ENCODE data around the gene ERGIC1. TPM values are rescaled to one million over a fixed set of nuclear protein-coding genes. Genes with fewer than 3 reads are reported as not detected.

The ERGIC1 gene
- total and polyA plus RNA-seq, 2 of the 13 experiments (the other 11 are each of a cell fraction or from before 2014, with no cell fraction given): 78.5 to 184 TPM

DNA sequence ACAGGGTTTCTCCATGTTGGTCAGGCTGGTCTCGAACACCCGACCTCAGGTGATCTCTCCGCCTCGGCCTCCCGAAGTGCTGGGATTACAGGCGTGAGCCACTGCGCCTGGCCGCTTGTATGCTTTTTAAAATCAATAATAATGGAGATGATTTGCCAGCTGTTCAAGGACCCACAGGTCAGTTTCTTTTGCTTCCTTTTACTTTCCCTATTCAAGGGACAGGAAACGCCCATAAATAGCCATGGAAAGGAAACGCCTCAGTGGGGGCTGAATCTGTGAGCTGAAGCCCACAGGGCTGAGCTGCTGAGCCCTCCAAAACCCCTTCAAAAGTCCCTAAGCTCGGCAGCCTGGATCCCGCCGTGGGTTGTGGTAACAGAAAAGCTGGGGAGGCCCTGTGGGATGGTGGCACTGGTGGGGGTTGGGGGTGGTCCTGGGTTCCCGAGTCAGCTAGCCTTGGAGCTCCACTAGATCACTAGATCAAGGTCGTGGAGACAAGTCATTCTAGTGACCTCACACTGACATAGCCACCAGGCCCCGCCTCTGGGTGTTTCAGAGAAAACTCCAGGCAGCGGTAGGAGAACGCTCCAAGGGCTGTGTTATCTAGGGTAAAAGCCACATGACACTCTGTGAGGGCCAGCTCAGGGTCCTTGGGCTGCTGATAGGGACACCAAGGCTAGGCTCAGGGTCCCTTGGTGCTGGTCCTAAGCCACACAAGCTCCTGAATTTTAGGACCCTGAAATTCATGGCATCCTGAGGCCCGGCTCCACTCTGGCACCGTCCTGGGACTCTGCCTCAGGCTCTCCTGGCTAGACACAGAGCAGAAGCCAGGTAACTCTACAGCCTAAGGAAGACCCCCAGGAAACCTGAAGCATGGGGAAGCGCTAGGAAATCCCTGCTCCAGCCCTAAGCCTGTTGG lies 45.0 kb upstream of the ERGIC1 start (continued):
- TF ChIP-seq, protein P1, sequence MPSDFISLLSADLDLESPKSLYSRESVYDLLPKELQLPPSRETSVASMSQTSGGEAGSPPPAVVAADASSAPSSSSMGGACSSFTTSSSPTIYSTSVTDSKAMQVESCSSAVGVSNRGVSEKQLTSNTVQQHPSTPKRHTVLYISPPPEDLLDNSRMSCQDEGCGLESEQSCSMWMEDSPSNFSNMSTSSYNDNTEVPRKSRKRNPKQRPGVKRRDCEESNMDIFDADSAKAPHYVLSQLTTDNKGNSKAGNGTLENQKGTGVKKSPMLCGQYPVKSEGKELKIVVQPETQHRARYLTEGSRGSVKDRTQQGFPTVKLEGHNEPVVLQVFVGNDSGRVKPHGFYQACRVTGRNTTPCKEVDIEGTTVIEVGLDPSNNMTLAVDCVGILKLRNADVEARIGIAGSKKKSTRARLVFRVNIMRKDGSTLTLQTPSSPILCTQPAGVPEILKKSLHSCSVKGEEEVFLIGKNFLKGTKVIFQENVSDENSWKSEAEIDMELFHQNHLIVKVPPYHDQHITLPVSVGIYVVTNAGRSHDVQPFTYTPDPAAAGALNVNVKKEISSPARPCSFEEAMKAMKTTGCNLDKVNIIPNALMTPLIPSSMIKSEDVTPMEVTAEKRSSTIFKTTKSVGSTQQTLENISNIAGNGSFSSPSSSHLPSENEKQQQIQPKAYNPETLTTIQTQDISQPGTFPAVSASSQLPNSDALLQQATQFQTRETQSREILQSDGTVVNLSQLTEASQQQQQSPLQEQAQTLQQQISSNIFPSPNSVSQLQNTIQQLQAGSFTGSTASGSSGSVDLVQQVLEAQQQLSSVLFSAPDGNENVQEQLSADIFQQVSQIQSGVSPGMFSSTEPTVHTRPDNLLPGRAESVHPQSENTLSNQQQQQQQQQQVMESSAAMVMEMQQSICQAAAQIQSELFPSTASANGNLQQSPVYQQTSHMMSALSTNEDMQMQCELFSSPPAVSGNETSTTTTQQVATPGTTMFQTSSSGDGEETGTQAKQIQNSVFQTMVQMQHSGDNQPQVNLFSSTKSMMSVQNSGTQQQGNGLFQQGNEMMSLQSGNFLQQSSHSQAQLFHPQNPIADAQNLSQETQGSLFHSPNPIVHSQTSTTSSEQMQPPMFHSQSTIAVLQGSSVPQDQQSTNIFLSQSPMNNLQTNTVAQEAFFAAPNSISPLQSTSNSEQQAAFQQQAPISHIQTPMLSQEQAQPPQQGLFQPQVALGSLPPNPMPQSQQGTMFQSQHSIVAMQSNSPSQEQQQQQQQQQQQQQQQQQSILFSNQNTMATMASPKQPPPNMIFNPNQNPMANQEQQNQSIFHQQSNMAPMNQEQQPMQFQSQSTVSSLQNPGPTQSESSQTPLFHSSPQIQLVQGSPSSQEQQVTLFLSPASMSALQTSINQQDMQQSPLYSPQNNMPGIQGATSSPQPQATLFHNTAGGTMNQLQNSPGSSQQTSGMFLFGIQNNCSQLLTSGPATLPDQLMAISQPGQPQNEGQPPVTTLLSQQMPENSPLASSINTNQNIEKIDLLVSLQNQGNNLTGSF (CRISPR knock-in tag; IDR thresholded peaks at IDR 0.05): no peak
- no peak for TF ChIP-seq ZNF496 (CRISPR knock-in tag; IDR thresholded peaks at IDR 0.05; ENCODE audit: insufficient replicate concordance)
- TF ChIP-seq ZSCAN29 (CRISPR knock-in tag; conservative IDR thresholded peaks at IDR 0.05): 0 out of 2 replicates have a peak, but pooled peaks have one; percentile 23
- TF ChIP-seq ZBTB42 (CRISPR knock-in tag; IDR thresholded peaks at IDR 0.05): 0 out of 2 replicates have a peak, but pooled peaks have one; percentile 22
- TF ChIP-seq ETV6 (CRISPR knock-in tag; conservative IDR thresholded peaks at IDR 0.05): no peak
- no peak for TF ChIP-seq ZFP41 (CRISPR knock-in tag; IDR thresholded peaks at IDR 0.05; ENCODE audit: borderline replicate concordance)
- TF ChIP-seq, protein P2, sequence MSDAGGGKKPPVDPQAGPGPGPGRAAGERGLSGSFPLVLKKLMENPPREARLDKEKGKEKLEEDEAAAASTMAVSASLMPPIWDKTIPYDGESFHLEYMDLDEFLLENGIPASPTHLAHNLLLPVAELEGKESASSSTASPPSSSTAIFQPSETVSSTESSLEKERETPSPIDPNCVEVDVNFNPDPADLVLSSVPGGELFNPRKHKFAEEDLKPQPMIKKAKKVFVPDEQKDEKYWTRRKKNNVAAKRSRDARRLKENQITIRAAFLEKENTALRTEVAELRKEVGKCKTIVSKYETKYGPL (CRISPR knock-in tag; IDR thresholded peaks at IDR 0.05): no peak
- peak; percentile 36; the same call in 1 of the 2 replicates for TF ChIP-seq ZNF331 (CRISPR knock-in tag; IDR thresholded peaks at IDR 0.05)
- TF ChIP-seq, protein P3, sequence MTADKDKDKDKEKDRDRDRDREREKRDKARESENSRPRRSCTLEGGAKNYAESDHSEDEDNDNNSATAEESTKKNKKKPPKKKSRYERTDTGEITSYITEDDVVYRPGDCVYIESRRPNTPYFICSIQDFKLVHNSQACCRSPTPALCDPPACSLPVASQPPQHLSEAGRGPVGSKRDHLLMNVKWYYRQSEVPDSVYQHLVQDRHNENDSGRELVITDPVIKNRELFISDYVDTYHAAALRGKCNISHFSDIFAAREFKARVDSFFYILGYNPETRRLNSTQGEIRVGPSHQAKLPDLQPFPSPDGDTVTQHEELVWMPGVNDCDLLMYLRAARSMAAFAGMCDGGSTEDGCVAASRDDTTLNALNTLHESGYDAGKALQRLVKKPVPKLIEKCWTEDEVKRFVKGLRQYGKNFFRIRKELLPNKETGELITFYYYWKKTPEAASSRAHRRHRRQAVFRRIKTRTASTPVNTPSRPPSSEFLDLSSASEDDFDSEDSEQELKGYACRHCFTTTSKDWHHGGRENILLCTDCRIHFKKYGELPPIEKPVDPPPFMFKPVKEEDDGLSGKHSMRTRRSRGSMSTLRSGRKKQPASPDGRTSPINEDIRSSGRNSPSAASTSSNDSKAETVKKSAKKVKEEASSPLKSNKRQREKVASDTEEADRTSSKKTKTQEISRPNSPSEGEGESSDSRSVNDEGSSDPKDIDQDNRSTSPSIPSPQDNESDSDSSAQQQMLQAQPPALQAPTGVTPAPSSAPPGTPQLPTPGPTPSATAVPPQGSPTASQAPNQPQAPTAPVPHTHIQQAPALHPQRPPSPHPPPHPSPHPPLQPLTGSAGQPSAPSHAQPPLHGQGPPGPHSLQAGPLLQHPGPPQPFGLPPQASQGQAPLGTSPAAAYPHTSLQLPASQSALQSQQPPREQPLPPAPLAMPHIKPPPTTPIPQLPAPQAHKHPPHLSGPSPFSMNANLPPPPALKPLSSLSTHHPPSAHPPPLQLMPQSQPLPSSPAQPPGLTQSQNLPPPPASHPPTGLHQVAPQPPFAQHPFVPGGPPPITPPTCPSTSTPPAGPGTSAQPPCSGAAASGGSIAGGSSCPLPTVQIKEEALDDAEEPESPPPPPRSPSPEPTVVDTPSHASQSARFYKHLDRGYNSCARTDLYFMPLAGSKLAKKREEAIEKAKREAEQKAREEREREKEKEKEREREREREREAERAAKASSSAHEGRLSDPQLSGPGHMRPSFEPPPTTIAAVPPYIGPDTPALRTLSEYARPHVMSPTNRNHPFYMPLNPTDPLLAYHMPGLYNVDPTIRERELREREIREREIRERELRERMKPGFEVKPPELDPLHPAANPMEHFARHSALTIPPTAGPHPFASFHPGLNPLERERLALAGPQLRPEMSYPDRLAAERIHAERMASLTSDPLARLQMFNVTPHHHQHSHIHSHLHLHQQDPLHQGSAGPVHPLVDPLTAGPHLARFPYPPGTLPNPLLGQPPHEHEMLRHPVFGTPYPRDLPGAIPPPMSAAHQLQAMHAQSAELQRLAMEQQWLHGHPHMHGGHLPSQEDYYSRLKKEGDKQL (CRISPR knock-in tag; IDR thresholded peaks at IDR 0.05; ENCODE audit: low read depth): no peak
- TF ChIP-seq, protein P4, sequence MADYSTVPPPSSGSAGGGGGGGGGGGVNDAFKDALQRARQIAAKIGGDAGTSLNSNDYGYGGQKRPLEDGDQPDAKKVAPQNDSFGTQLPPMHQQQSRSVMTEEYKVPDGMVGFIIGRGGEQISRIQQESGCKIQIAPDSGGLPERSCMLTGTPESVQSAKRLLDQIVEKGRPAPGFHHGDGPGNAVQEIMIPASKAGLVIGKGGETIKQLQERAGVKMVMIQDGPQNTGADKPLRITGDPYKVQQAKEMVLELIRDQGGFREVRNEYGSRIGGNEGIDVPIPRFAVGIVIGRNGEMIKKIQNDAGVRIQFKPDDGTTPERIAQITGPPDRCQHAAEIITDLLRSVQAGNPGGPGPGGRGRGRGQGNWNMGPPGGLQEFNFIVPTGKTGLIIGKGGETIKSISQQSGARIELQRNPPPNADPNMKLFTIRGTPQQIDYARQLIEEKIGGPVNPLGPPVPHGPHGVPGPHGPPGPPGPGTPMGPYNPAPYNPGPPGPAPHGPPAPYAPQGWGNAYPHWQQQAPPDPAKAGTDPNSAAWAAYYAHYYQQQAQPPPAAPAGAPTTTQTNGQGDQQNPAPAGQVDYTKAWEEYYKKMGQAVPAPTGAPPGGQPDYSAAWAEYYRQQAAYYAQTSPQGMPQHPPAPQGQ (CRISPR knock-in tag; IDR thresholded peaks at IDR 0.05; ENCODE audit: borderline replicate concordance): no peak
- TF ChIP-seq NONO (IDR thresholded peaks at IDR 0.05): no peak
- TF ChIP-seq NONO (CRISPR knock-in tag; conservative IDR thresholded peaks at IDR 0.05): no peak
- TF ChIP-seq, protein P5, sequence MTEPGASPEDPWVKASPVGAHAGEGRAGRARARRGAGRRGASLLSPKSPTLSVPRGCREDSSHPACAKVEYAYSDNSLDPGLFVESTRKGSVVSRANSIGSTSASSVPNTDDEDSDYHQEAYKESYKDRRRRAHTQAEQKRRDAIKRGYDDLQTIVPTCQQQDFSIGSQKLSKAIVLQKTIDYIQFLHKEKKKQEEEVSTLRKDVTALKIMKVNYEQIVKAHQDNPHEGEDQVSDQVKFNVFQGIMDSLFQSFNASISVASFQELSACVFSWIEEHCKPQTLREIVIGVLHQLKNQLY (CRISPR knock-in tag; IDR thresholded peaks at IDR 0.05): no peak
- 0 out of 2 replicates have a peak, but pooled peaks have one; percentile 33 for TF ChIP-seq POLR2AphosphoS2 (IDR thresholded peaks at IDR 0.05; ENCODE audit: low read depth, low read length)
